Heart left ventricle (tissue), 16 donors: ENCODE results near the gene CCDC148. TPM values are rescaled to one million over a fixed set of nuclear protein-coding genes. Genes with fewer than 3 reads are reported as not detected.

Experiments used
- ATAC-seq, 4 donors: fragments of 200-7000 bp; cut with Tn5 transposase; one replicate each; pipeline ENCODE4 v1.9.1; 2020 to 2022; ENCODE audit warnings: moderate library complexity in 4 of 4, mild to moderate bottlenecking in 3 of 4, moderate number of reproducible peaks in 1 of 4
- DNase-seq, 5 donors: peaks; one replicate each; pipeline ENCODE4 v3.0.0-alpha.2; 2020
- H3K27ac ChIP-seq, 12 donors: fragments of 200-600 bp; sonication (generic) in 4 of 12; one replicate each; pipeline versions ENCODE4 v1.5.0 to v1.8.0; 2016 to 2022; ENCODE audit warnings: mild to moderate bottlenecking in 2 of 12
- H3K27me3 ChIP-seq, 9 donors: fragments of 200-600 bp; sonication (generic) in 2 of 9; one replicate each; pipeline versions ENCODE4 v1.5.1 to v1.8.0; 2016 to 2022; ENCODE audit warnings: mild to moderate bottlenecking in 3 of 9
- H3K36me3 ChIP-seq, 9 donors: fragments of 200-600 bp; sonication (generic) in 2 of 9; one replicate each; pipeline versions ENCODE4 v1.5.0 to v1.8.0; 2018 to 2022; ENCODE audit warnings: mild to moderate bottlenecking in 2 of 9
- H3K4me1 ChIP-seq, 12 donors: fragments of 200-600 bp; sonication (generic) in 4 of 12; one replicate each; pipeline versions ENCODE4 v1.5.0 to v1.8.0; 2016 to 2022; ENCODE audit warnings: mild to moderate bottlenecking in 3 of 12
- H3K4me3 ChIP-seq, 12 donors: fragments of 200-600 bp; sonication (generic) in 4 of 12; one replicate each; pipeline versions ENCODE4 v1.5.0 to v1.8.0; 2017 to 2022; ENCODE audit warnings: mild to moderate bottlenecking in 9 of 12, moderate library complexity in 4 of 12
- H3K9me3 ChIP-seq, 12 donors: fragments of 200-600 bp; sonication (generic) in 4 of 12; one replicate each; pipeline versions ENCODE4 v1.5.0 to v1.8.0; 2016 to 2022; ENCODE audit warnings: mild to moderate bottlenecking in 1 of 12
- CTCF ChIP-seq, 12 donors: fragments of 200-600 bp; sonication (generic) in 4 of 12; IDR thresholded peaks; one replicate each; pipeline versions ENCODE4 v1.5.0 to v1.8.0; 2018 to 2022; ENCODE audit warnings: antibody characterized with exemption in 12 of 12, mild to moderate bottlenecking in 5 of 12
- POLR2A ChIP-seq, 2 donors: fragments of 450-650 bp; IDR thresholded peaks; one replicate each; pipeline ENCODE4 v1.6.1; 2017; ENCODE audit warnings: antibody characterized with exemption in 2 of 2, mild to moderate bottlenecking in 2 of 2, moderate library complexity in 2 of 2
- WGBS, 4 donors: extraction: QIAGEN DNeasy Blood & Tissue Kit in 2 of 4; methylation state at CpG; one replicate each; pipeline versions ENCODE4 v1.1.5 to v1.1.7; 2013 to 2018; 5-methylcytosine and 5-hydroxymethylcytosine counted together
- intact Hi-C, 10 donors: fragments of 100-400 bp; cut with DNase I; formaldehyde crosslinking; loops; one replicate each; pipeline versions ENCODE4 v1.11.1 to v1.14.2; 2022
- polyA plus RNA-seq, 2 donors: library from polyadenylated mRNA; stranded (reverse); fragments of 200-250 nt; gene quantifications; one replicate each; pipeline ENCODE4 v1.2.3, GENCODE V29; 2013
- total RNA-seq, 9 donors: library from RNA; depleted of rRNA in 2 of 9; stranded (reverse); fragments of >200 nt in 2 of 9; fragmentation: NEBNext Ultra II Directional in 3 of 9; extraction: Animal tissue kit (Norgen Biotek cat#: 25700) in 3 of 9; gene quantifications; one replicate each; pipeline versions ENCODE4 v1.1.0 to v1.2.4, GENCODE V29; 2016 to 2023
- donor health status: ischemic (EF 13 %, LVEDD 7.1; RV severe dilation, severe dysfunction).
- donor health status: healthy with polysubstance abuse.
- donor health status: DM: no; HTN: yes; CAD: no.
- donor health status: DM: no; HTN: no; CAD: no.
- donor health status: ischemic (EF 25% LVEDD 6.9; RV normal size, moderate dysfunction).
- donor health status: ischemic (EF 25% LVEDD 5.7; RV mildly dilated, moderate dysfunction).
- donor health status: healthy.
- donor health status: DM: yes; HTN: yes; CAD: no.
- donor health status: ischemic (EF 35%, LVEDD 5.7; RV mildly dilated, moderate dysfunction).
- donor health status: nonischemic (EF 11% LVEDD 7.7; RV severe dilation, severe dysfunction).
- donor health status: DM: yes; HTN: yes; CAD: no.
- donor health status: PGD.
- donor health status: ischemic (EF 29% LVEDD 5.4; RV normal size, mild dysfunction).
- donor health status: nonischemic (EF 23%, LVEDD 6.1; RV moderate dilation, normal function).

Gene CCDC148
- total and polyA plus RNA-seq, 11 donors = 0.24 to 1.2 (median 0.75) TPM; not detected in 2

DNA sequence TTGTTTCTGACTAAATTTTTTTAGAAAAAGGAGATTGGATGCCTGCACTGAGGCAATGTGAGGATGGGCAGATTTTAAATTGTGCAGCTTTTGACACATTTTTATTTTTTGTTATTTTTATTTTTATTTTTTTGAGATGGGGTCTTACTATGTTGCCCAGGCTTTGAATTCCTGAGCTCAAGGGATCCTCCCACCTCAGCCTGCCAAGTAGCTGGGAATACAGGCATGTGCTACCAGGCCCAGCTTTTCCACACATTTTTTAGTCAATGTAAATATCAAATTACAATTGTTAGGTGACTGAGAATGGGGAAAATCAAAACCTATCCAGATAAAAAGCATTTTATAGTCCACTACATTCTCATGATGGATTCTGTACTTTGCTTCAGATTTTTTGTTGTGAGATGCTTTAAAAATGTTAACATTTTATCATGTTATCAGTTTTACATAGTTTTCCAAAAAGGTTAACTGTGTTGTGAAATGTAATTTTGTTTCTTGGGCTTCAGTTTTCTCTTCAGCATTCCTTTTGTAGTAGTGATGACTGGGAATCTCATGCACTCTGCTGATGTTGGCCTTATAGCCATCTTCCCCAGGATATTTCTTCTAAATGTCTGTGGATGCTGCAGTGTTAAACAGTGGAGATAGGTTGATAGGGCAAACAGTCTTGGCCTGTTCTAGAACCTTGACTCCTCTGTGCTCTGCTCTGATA is 41.6 kb upstream of the CCDC148 start:
- Histone ChIP-seq H3K4me3 (no peak overlapping the region), H3K9me3 (no peaks in the 10 kb centered on the region), H3K27ac (no peak overlapping the region), H3K27me3 (no peaks in the 10 kb centered on the region), H3K36me3 (peaks cover 0 to 2% (median 0%) of the 10 kb centered on the region in 9 donors), H3K4me1 (peaks cover 0 to 53% (median 22%) of the 10 kb centered on the region in 12 donors)
- no peak for DNase-seq
- TF ChIP-seq POLR2A (IDR thresholded peaks at IDR 0.05) = no peak
- TF ChIP-seq CTCF (IDR thresholded peaks at IDR 0.05) = no peak
- intact Hi-C loops = no loop called here
- ATAC-seq = no peak

- intact Hi-C loops = no loop called here
- DNase-seq = no peak
- H3K4me3 ChIP-seq = no peak overlapping the region
- ATAC-seq = no peak
- no peaks in the 10 kb centered on the region for H3K9me3 ChIP-seq
- H3K27me3 ChIP-seq = no peaks in the 10 kb centered on the region
- peaks cover 0 to 2% (median 0%) of the 10 kb centered on the region in 9 donors for H3K36me3 ChIP-seq
- 91 to 97% (median 95%) methylated on average over 1 of the region's 1 CpG for WGBS, 4 donors
- H3K4me1 ChIP-seq = peaks cover 0 to 50% (median 20%) of the 10 kb centered on the region in 12 donors
- TF ChIP-seq POLR2A (IDR thresholded peaks at IDR 0.05) (no peak), CTCF (IDR thresholded peaks at IDR 0.05) (no peak)
- H3K27ac ChIP-seq = no peak overlapping the region
Measured at GRCh38 chr2:158497486-158497885, 40.9 kb upstream of the CCDC148 start.

- peaks cover 0 to 45% (median 20%) of the 10 kb centered on the region in 12 donors for H3K4me1 ChIP-seq
- H3K36me3 ChIP-seq = peaks cover 0 to 2% (median 0%) of the 10 kb centered on the region in 9 donors
- no peak overlapping the region for H3K4me3 ChIP-seq
- intact Hi-C loops = no loop called here
- TF ChIP-seq POLR2A (IDR thresholded peaks at IDR 0.05) (no peak), CTCF (IDR thresholded peaks at IDR 0.05) (no peak)
- DNase-seq = no peak
- no peaks in the 10 kb centered on the region for H3K27me3 ChIP-seq
- 87 to 94% (median 91%) methylated on average over 3 of the region's 3 CpGs for WGBS, 4 donors
- H3K27ac ChIP-seq = no peak overlapping the region
- H3K9me3 ChIP-seq = no peaks in the 10 kb centered on the region
- no peak for ATAC-seq
Measured at GRCh38 chr2:158496986-158497385, 40.4 kb upstream of the CCDC148 start.

DNA sequence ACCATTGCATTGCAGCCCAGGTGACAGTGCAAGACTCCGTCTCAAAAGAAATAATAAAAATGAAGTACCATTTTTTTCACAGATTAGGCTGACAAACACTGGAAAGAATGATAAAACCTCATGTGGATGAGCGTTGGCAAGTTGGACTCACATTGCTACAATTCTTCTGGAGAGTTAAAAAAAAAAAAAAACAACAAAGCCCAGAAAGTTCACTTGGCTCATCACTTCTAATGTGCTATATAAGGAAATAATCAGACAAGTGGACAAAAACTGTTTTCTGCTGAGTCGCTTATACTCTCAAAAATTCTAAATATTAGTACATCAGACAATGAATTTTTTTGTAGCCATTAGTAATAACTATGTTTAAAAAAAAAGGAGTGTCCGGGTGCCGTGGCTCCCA is 38.6 kb upstream of the CCDC148 start:
- 89 to 94% (median 91%) methylated on average over 5 of the region's 5 CpGs for WGBS, 4 donors
- Histone ChIP-seq H3K9me3 (no peaks in the 10 kb centered on the region), H3K36me3 (no peaks in the 10 kb centered on the region), H3K4me3 (no peak overlapping the region), H3K4me1 (peaks cover 0 to 36% (median 13%) of the 10 kb centered on the region in 12 donors), H3K27ac (no peak overlapping the region), H3K27me3 (no peaks in the 10 kb centered on the region)
- intact Hi-C loops = no loop called here
- TF ChIP-seq CTCF (IDR thresholded peaks at IDR 0.05) (no peak), POLR2A (IDR thresholded peaks at IDR 0.05) (no peak)
- ATAC-seq (no peak), DNase-seq (no peak)
